ENCODE results near the gene STIM1. TPM values are rescaled to one million over a fixed set of nuclear protein-coding genes. Genes with fewer than 3 reads are reported as not detected.

The STIM1 gene
- total RNA-seq, 1 experiment from 2014 or later: 15.2 TPM

- Histone ChIP-seq H3K27me3 (ENCODE audit: insufficient read depth, low read length) (no peaks in the 10 kb centered on the region; the same call in 1 of the 2 replicates), H3K4me2 (ENCODE audit: insufficient read depth, insufficient read length, low read length) (no peak overlapping the region), H4K91ac (ENCODE audit: insufficient read length, low read depth, low read length) (no peak overlapping the region), H3K9me3 (ENCODE audit: control insufficient read depth, low read depth, low read length) (no peaks in the 10 kb centered on the region), H2AFZ (ENCODE audit: low read length) (no peak overlapping the region), H3K79me2 (ENCODE audit: insufficient read depth, low read length) (no peaks in the 10 kb centered on the region), H2AK5ac (ENCODE audit: insufficient read length, low read length) (no peak overlapping the region), H3T11ph (ENCODE audit: low read length) (no peak overlapping the region), H3K27ac (ENCODE audit: insufficient read length, low read depth, low read length) (no peak overlapping the region), H2BK12ac (ENCODE audit: insufficient read length, low read depth, low read length) (no peak overlapping the region), H4K20me1 (ENCODE audit: control insufficient read depth, insufficient read depth, insufficient read length) (no peaks in the 10 kb centered on the region), H3K14ac (ENCODE audit: insufficient read depth, low read length) (no peak overlapping the region), H3K9ac (ENCODE audit: extremely low read depth, insufficient read length, low read length) (no peak overlapping the region), H3K18ac (ENCODE audit: insufficient read length, low read depth, low read length) (no peak overlapping the region), H4K8ac (replicated peaks; ENCODE audit: insufficient read length, low read depth, low read length) (no peak overlapping the region), H2BK15ac (ENCODE audit: low read depth, low read length) (no peak overlapping the region), H3K23ac (ENCODE audit: insufficient read length, low read depth, low read length) (no peak overlapping the region), H3K4ac (ENCODE audit: low read depth, low read length) (no peak overlapping the region), H3K79me1 (ENCODE audit: insufficient read depth, low read depth, low read length, poor library complexity, severe bottlenecking) (no peaks in the 10 kb centered on the region), H3K4me1 (ENCODE audit: insufficient read depth, low read length) (peaks cover 2% of the 10 kb centered on the region; the same call in 1 of the 2 replicates), H3K23me2 (ENCODE audit: insufficient read length, low read depth, low read length, poor library complexity, severe bottlenecking) (peaks cover 12% of the 10 kb centered on the region), H2BK5ac (ENCODE audit: insufficient read length, low read length) (no peak overlapping the region), H4K5ac (ENCODE audit: insufficient read length, low read depth, low read length) (no peak overlapping the region), H2BK120ac (ENCODE audit: low read depth, low read length, poor library complexity, severe bottlenecking) (no peak overlapping the region), H2BK20ac (ENCODE audit: low read depth, low read length, poor library complexity, severe bottlenecking) (no peak overlapping the region), H3K56ac (ENCODE audit: insufficient read length, low read depth, low read length) (no peak overlapping the region)
- no peaks in the 10 kb centered on the region for H3K9me3 Mint-ChIP-seq
- H3K4me3 Mint-ChIP-seq: no peak overlapping the region; a peak in 1 of 5 replicates
- no peaks in the 10 kb centered on the region; a peak in 1 of 7 replicates for H3K36me3 Mint-ChIP-seq (ENCODE audit: insufficient read depth in 1 of 3, low read depth in 3 of 3)
- TF ChIP-seq, protein P1, sequence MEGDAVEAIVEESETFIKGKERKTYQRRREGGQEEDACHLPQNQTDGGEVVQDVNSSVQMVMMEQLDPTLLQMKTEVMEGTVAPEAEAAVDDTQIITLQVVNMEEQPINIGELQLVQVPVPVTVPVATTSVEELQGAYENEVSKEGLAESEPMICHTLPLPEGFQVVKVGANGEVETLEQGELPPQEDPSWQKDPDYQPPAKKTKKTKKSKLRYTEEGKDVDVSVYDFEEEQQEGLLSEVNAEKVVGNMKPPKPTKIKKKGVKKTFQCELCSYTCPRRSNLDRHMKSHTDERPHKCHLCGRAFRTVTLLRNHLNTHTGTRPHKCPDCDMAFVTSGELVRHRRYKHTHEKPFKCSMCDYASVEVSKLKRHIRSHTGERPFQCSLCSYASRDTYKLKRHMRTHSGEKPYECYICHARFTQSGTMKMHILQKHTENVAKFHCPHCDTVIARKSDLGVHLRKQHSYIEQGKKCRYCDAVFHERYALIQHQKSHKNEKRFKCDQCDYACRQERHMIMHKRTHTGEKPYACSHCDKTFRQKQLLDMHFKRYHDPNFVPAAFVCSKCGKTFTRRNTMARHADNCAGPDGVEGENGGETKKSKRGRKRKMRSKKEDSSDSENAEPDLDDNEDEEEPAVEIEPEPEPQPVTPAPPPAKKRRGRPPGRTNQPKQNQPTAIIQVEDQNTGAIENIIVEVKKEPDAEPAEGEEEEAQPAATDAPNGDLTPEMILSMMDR (conservative IDR thresholded peaks at IDR 0.05): no peak
- WGBS (ENCODE audit: extremely low coverage, insufficient read length, low lambda C conversion rate): no CpG with 5 or more reads among the region's 1 CpG
- H3K27me3 Mint-ChIP-seq (ENCODE audit: low read depth): peaks cover 20% of the 10 kb centered on the region
- peaks cover 26 to 32% of the 10 kb centered on the region in 2 experiments for H3K4me1 Mint-ChIP-seq
- no peak for DNase-seq
- no peak overlapping the region for H3K27ac Mint-ChIP-seq
These were observed 2.0 kb upstream of the STIM1 start for GRCh38 chr11:3853545-3853842.

Measured in H9 (cell line).